Fibroblast of lung (primary cell): ENCODE results near the gene NELFB. TPM values are rescaled to one million over a fixed set of nuclear protein-coding genes. Genes with fewer than 3 reads are reported as not detected.

Experiments
- DNase-seq, 2 donors: peaks; one replicate each; pipeline versions ENCODE4 v3.0.0 to v3.0.0-alpha.2; 2010; ENCODE audit warnings: low read depth in 2 of 2
- H2AFZ ChIP-seq: 2 replicates; pipeline ENCODE4 v1.5.1; 2012; ENCODE audit warnings: low read length, control low read depth, inconsistent platforms
- H3K27ac ChIP-seq: 2 replicates; pipeline ENCODE4 v1.5.1; 2011; ENCODE audit warnings: low read length, control low read depth; ENCODE audit not compliant: insufficient read depth
- H3K27me3 ChIP-seq: 2 replicates; pipeline ENCODE4 v1.5.1; 2011; ENCODE audit warnings: mild to moderate bottlenecking, low read length; ENCODE audit not compliant: control insufficient read depth, insufficient read depth
- H3K36me3 ChIP-seq: 2 replicates; pipeline ENCODE4 v1.5.1; 2011; ENCODE audit warnings: low read length; ENCODE audit not compliant: control insufficient read depth, insufficient read depth
- H3K4me1 ChIP-seq: 2 replicates; pipeline ENCODE4 v1.5.1; 2011; ENCODE audit warnings: low read length; ENCODE audit not compliant: control insufficient read depth, insufficient read depth; ENCODE audit errors: extremely low read depth
- H3K4me2 ChIP-seq: 2 replicates; pipeline ENCODE4 v1.5.1; 2011; ENCODE audit warnings: low read length, control low read depth; ENCODE audit not compliant: insufficient read depth; ENCODE audit errors: extremely low read depth
- H3K4me3 ChIP-seq, 4 experiments: fragments of 200-600 bp in 1 of 4; sonication (generic) in 1 of 4; replicated peaks in 1 of 4; 2 replicates each; pipeline ENCODE4 v1.5.1; 2011 to 2016; ENCODE audit warnings: low read length in 4 of 4, low read depth in 3 of 4, mild to moderate bottlenecking in 3 of 4, control low read depth in 2 of 4, inconsistent platforms in 1 of 4, mixed read lengths in 1 of 4; ENCODE audit not compliant: insufficient read depth in 1 of 4; ENCODE audit errors: control extremely low read depth in 1 of 4
- H3K79me2 ChIP-seq: 2 replicates; pipeline ENCODE4 v1.5.1; 2012; ENCODE audit warnings: mild to moderate bottlenecking, low read length, inconsistent platforms; ENCODE audit not compliant: control insufficient read depth, insufficient read depth
- H3K9ac ChIP-seq: 2 replicates; pipeline ENCODE4 v1.5.1; 2011; ENCODE audit warnings: mild to moderate bottlenecking, low read length, control low read depth; ENCODE audit not compliant: insufficient read depth
- H3K9me3 ChIP-seq: 2 replicates; pipeline ENCODE4 v1.5.1; 2012; ENCODE audit warnings: low read depth, low read length; ENCODE audit not compliant: control insufficient read depth, insufficient read depth
- H4K20me1 ChIP-seq: 2 replicates; pipeline ENCODE4 v1.5.1; 2011; ENCODE audit warnings: low read length; ENCODE audit not compliant: control insufficient read depth, insufficient read depth; ENCODE audit errors: extremely low read depth
- CTCF ChIP-seq, 2 donors: IDR thresholded peaks in 1 of 2; conservative IDR thresholded peaks in 1 of 2; 1 replicate in 1 of 2; 2 replicates in 1 of 2; pipeline ENCODE4 v1.5.1; 2011 to 2012; ENCODE audit warnings: low read length in 2 of 2, control low read depth in 1 of 2, inconsistent platforms in 1 of 2, low read depth in 1 of 2, mild to moderate bottlenecking in 1 of 2
- EZH2 ChIP-seq: IDR thresholded peaks from 2 replicates; pipeline ENCODE4 v1.5.1; 2012; ENCODE audit warnings: low read length, control low read depth, mild to moderate bottlenecking; ENCODE audit errors: missing control alignments
- polyA plus RNA-seq, 2 donors: library from polyadenylated mRNA; depleted of rRNA in 1 of 2; stranded (reverse) in 1 of 2; unstranded in 1 of 2; fragments of >200 nt; gene quantifications; 2 replicates each; pipeline ENCODE4 v1.2.1, GENCODE V29; 2011 to 2012; ENCODE audit warnings: missing spikeins in 1 of 2
- total RNA-seq: library from RNA; depleted of rRNA; stranded (reverse); fragments of >200 nt; gene quantifications from 2 replicates; pipeline ENCODE4 v1.2.1, GENCODE V29; 2014

Gene NELFB
- total and polyA plus RNA-seq, 2 donors (not counting 1 experiment from before 2014, with no cell fraction given) = 23.5 to 50.0 TPM

- Histone ChIP-seq H3K9ac (no peak overlapping the region), H3K4me1 (peaks cover 4% of the 10 kb centered on the region), H3K9me3 (no peaks in the 10 kb centered on the region), H3K4me2 (no peak overlapping the region), H3K27ac (no peak overlapping the region), H4K20me1 (no peaks in the 10 kb centered on the region), H3K36me3 (no peaks in the 10 kb centered on the region), H3K4me3 (no peak overlapping the region), H3K79me2 (no peaks in the 10 kb centered on the region), H2AFZ (no peak overlapping the region), H3K27me3 (peaks cover 4% of the 10 kb centered on the region)
- no peak for DNase-seq
- TF ChIP-seq EZH2 (no peak), CTCF (conservative IDR thresholded peaks at IDR 0.05 in 1 of 2, IDR thresholded peaks at IDR 0.05 in 1 of 2; ENCODE audit: low read depth in 1 of 2, low read length in 2 of 2) (no peak)
Measured at GRCh38 chr9:137308057-137308619, 53.0 kb downstream of the NELFB start.

GRCh38 chr9:137309368-137310188 lies 54.5 kb downstream of the NELFB start:
- Histone ChIP-seq H3K4me1 (peaks cover 4% of the 10 kb centered on the region), H3K4me2 (no peak overlapping the region), H3K27me3 (peaks cover 4% of the 10 kb centered on the region), H3K79me2 (no peaks in the 10 kb centered on the region), H3K9ac (no peak overlapping the region), H3K36me3 (no peaks in the 10 kb centered on the region), H4K20me1 (no peaks in the 10 kb centered on the region), H3K27ac (no peak overlapping the region), H3K4me3 (no peak overlapping the region), H3K9me3 (no peaks in the 10 kb centered on the region), H2AFZ (no peak overlapping the region)
- no peak for DNase-seq
- TF ChIP-seq CTCF (conservative IDR thresholded peaks at IDR 0.05 in 1 of 2, IDR thresholded peaks at IDR 0.05 in 1 of 2; ENCODE audit: low read depth in 1 of 2, low read length in 2 of 2) (no peak), EZH2 (no peak)

- no peaks in the 10 kb centered on the region for H3K9me3 ChIP-seq
- no peak overlapping the region for H3K4me2 ChIP-seq
- no peaks in the 10 kb centered on the region for H4K20me1 ChIP-seq
- no peaks in the 10 kb centered on the region for H3K79me2 ChIP-seq
- H2AFZ ChIP-seq = no peak overlapping the region
- no peak overlapping the region for H3K9ac ChIP-seq
- no peak for TF ChIP-seq CTCF (conservative IDR thresholded peaks at IDR 0.05 in 1 of 2, IDR thresholded peaks at IDR 0.05 in 1 of 2; ENCODE audit: low read depth in 1 of 2, low read length in 2 of 2)
- no peak for TF ChIP-seq EZH2
- H3K27ac ChIP-seq = no peak overlapping the region
- H3K36me3 ChIP-seq = no peaks in the 10 kb centered on the region
- DNase-seq = no peak
- peaks cover under 1% of the 10 kb centered on the region for H3K4me1 ChIP-seq
- H3K4me3 ChIP-seq = no peak overlapping the region
- H3K27me3 ChIP-seq = peaks cover 4% of the 10 kb centered on the region
Measured at GRCh38 chr9:137310189-137311052, 55.3 kb downstream of the NELFB start.
